SW 1271 (cell line): ENCODE results near the gene POU2AF3.
"Not testable (repeated sequence)": the region's sequence is repeated elsewhere in the genome, so short reads cannot be mapped to it uniquely, and the experiment has no call there.

Experiments
- DNase-seq, 2 experiments: peaks; one replicate each; lab custom pipeline; 2025; lab: John Stamatoyannopoulos, UW

The POU2AF3 gene

GRCh38 chr11:111301004-111301841, 2.9 kb downstream of the POU2AF3 start:
- DNase-seq: no peak

DNA sequence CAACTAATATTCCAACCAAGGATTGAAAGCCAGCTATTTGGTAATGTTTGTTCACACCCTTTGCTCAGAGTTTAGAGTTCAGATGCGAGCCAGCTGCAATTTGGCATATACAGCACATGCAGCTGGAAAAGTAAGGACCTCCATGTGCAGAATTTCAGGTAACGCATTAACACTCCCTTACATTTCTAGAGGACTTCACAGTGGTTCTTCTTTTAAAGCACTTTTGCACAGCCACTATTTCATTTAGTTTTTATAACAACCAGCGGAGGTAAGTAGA, 3.4 kb downstream of the POU2AF3 start:
- DNase-seq: no peak

- no peak for DNase-seq
Measured at GRCh38 chr11:111302298-111302697, 4.0 kb downstream of the POU2AF3 start.

DNA sequence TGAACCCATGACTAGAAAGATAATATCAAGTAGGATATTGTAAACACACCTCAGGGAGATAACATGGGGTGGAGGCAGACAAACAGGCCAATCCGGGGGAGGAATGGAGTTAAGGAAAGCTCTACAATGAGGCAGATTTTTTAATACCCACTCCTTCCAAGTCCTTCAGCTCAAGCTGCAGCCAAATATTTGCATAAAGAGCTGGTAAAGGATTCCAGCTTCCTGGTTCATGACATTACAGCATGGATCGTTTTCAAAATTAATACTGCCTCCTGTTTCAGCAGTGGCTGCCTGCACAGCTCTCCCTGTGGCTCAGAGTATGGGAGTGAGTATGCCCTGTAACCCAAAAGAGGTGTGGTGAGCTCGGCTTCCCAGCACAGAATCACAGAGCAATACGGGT, 5.1 kb downstream of the POU2AF3 start:
- no peak for DNase-seq

- DNase-seq: no peak
Measured at GRCh38 chr11:111305162-111305802, 6.9 kb downstream of the POU2AF3 start.

GRCh38 chr11:111305876-111306275, 7.5 kb downstream of the POU2AF3 start:
- DNase-seq: no peak

GRCh38 chr11:111306321-111306720, 8.0 kb downstream of the POU2AF3 start:
- DNase-seq: no peak

- DNase-seq: no peak
Measured at GRCh38 chr11:111307472-111308108, 9.2 kb downstream of the POU2AF3 start.

- DNase-seq: no peak
Measured at GRCh38 chr11:111308140-111308539, 9.8 kb downstream of the POU2AF3 start.

- DNase-seq: no peak
Measured at GRCh38 chr11:111309215-111309915, 11.0 kb downstream of the POU2AF3 start.

GRCh38 chr11:111310088-111310487, 11.7 kb downstream of the POU2AF3 start:
- no peak for DNase-seq

GRCh38 chr11:111310723-111311122, 12.4 kb downstream of the POU2AF3 start:
- DNase-seq: no peak

DNA sequence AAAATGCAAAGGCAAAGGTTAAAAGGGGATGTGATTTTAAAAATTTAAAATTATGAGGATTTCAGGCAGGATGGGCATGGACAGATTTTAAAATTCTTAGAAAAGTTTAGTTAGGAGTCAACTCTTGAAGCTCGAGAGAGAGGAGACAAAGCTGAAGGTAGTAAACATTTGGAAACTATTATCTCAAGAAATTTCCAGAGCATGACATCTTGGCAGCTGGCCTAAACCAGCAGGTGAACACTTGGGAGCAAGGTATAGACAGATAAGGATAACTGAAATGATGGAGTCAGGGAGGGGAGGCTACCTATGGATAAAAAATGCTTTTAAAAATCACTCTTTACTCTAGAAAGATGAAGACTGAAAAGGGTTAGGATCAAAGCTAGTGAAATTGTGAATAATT, 13.7 kb downstream of the POU2AF3 start:
- no peak for DNase-seq

DNA sequence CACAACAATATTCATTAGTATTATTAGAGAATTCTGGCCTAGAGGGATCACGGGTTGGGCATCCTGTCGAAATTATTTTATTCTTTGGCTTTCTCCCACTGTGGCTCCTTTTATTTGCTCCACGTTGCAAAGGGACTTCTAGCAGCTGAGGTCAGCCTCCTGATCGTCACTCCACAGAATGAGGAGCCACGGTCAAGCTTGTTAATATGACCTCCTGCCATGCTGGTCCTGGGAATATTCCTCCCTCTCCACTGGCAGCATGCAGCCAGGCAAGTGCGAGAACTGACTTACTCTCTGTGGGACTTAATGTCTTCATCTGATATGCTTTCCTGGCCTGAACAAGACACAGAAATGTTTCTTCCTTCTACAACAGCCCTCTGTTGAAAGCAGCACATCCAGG, 20.9 kb downstream of the POU2AF3 start:
- DNase-seq: no peak

DNA sequence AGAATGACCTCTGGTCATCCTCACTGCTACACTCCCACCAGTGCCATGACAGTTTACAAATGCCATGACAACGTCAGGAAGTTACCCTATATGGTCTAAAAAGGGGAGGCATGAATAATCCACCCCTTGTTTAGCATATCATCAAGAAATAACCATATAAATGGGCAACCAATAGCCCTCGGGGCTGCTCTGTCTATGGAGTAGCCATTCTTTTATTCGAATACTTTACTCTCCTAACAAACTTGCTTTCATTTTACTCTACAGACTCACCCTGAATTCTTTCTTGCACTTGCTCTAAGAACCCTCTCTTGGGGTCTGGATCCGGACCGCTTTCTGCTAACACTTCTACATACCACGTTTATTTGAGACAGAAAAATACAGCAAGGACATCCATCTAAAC, 21.9 kb downstream of the POU2AF3 start:
- not testable (repeated sequence) for DNase-seq

- no peak for DNase-seq
Measured at GRCh38 chr11:111320728-111321568, 22.6 kb downstream of the POU2AF3 start.

DNA sequence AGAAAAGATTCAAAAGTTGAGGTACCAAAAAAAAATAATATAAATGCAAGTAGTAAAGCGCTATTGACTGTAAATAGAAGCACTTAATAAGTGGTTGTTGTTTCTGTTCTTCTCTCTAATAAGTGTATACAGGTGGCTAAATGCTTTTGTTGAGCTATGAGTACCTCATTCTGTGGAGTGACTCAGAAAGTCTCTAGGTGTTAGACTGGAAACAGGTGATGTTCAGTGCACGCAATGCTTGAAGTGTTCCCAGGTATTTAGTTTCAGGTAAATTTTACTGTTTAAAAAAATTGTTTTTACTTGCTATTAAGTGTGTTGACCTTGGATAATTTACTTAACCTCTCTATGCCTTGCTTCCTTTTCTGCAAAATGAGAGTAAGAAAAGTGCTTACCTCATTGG, 24.2 kb downstream of the POU2AF3 start:
- DNase-seq: no peak

GRCh38 chr11:111324277-111324720, 26.0 kb downstream of the POU2AF3 start:
- no peak for DNase-seq

GRCh38 chr11:111325259-111325658, 26.9 kb downstream of the POU2AF3 start:
- DNase-seq: no peak

- no peak for DNase-seq
Measured at GRCh38 chr11:111326824-111327223, 28.5 kb downstream of the POU2AF3 start.

DNA sequence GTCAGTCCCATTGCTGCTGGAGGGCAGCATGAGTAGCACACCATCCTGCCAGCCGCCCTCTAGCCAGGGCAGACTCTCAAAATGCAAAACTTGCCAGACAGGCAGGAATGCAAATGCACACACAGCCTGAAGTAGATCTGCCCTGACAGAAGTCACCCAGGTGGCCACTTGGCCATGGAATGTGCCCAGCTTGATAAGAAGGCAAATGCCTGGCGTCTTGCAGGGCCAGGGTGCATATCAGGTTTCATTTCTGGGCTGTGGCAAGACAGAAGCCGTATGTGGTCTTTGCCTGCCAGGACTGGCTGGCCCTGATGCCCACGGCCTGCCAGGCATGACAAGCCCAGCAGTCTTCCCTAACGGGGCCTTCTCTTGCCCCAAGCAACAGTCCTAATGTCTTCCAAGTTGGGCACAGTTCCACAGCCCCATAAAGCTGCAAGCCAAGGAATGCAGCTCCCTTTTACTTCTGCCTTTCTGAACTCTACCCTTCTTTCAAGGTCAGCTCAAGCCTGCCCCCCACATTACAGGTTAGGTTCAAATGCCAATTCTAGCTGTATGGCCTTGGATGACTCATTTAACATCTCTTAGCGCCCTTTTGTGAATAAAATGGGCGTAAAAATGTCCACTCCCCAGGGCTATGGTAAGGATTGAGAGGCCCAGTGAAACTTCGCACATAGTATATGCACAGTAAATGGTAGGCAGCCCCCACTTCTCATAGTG, 29.7 kb downstream of the POU2AF3 start:
- DNase-seq: no peak
